Keratinocyte (primary cell): ENCODE results near the gene ZEB2. TPM values are rescaled to one million over a fixed set of nuclear protein-coding genes. Genes with fewer than 3 reads are reported as not detected.

Experiments used
- DNase-seq: peaks from one replicate; pipeline ENCODE4 v3.0.0-alpha.2; 2011; ENCODE audit warnings: low read depth, missing footprints, low spot score
- FAIRE-seq: peaks from 2 replicates; lab custom pipeline; 2011; peaks lifted over from hg19 to GRCh38; lab: Jason Lieb, UNC
- H2AFZ ChIP-seq: 2 replicates; pipeline ENCODE4 v1.6.0; 2012; ENCODE audit warnings: low read length, control low read depth, inconsistent platforms; ENCODE audit not compliant: control insufficient read depth
- H3K27ac ChIP-seq: 2 replicates; pipeline ENCODE4 v1.5.1; 2011; ENCODE audit warnings: low read length; ENCODE audit not compliant: control insufficient read depth, insufficient read depth
- H3K27me3 ChIP-seq: 3 replicates; pipeline ENCODE4 v1.6.0; 2011; ENCODE audit warnings: low read length; ENCODE audit not compliant: control insufficient read depth, insufficient read depth; ENCODE audit errors: extremely low read depth
- H3K36me3 ChIP-seq, 2 experiments: 2 replicates in 1 of 2; 3 replicates in 1 of 2; pipeline ENCODE4 v1.5.1; 2011; ENCODE audit warnings: low read length in 2 of 2, mild to moderate bottlenecking in 1 of 2; ENCODE audit not compliant: control insufficient read depth in 2 of 2, insufficient read depth in 2 of 2; ENCODE audit errors: extremely low read depth in 1 of 2
- H3K4me1 ChIP-seq: 3 replicates; pipeline ENCODE4 v1.5.1; 2011; ENCODE audit warnings: low read length; ENCODE audit not compliant: control insufficient read depth, insufficient read depth; ENCODE audit errors: extremely low read depth
- H3K4me2 ChIP-seq: 3 replicates; pipeline ENCODE4 v1.6.0; 2011; ENCODE audit warnings: low read depth, low read length; ENCODE audit not compliant: control insufficient read depth, insufficient read depth; ENCODE audit errors: extremely low read depth
- H3K4me3 ChIP-seq, 3 experiments: fragments of 200-600 bp in 1 of 3; sonication (generic) in 1 of 3; 2 replicates in 2 of 3; 3 replicates in 1 of 3; pipeline ENCODE4 v1.5.1; 2011 to 2016; ENCODE audit warnings: low read length in 3 of 3, mild to moderate bottlenecking in 3 of 3, control low read depth in 2 of 3, inconsistent platforms in 1 of 3, low read depth in 1 of 3, mixed read lengths in 1 of 3, mixed run types in 1 of 3, moderate library complexity in 1 of 3; ENCODE audit not compliant: control insufficient read depth in 2 of 3, insufficient read depth in 2 of 3; ENCODE audit errors: extremely low read depth in 1 of 3
- H3K79me2 ChIP-seq: 2 replicates; pipeline ENCODE4 v1.6.0; 2012; ENCODE audit warnings: low read length; ENCODE audit not compliant: control insufficient read depth, insufficient read depth
- H3K9ac ChIP-seq: 3 replicates; pipeline ENCODE4 v1.6.0; 2011; ENCODE audit warnings: low read length; ENCODE audit not compliant: control insufficient read depth, insufficient read depth; ENCODE audit errors: extremely low read depth
- H3K9me1 ChIP-seq: 3 replicates; pipeline ENCODE4 v1.6.0; 2011; ENCODE audit warnings: low read length; ENCODE audit not compliant: control insufficient read depth, insufficient read depth; ENCODE audit errors: extremely low read depth
- H3K9me3 ChIP-seq: 2 replicates; pipeline ENCODE4 v1.5.1; 2012; ENCODE audit warnings: low read depth, low read length; ENCODE audit not compliant: control insufficient read depth
- H4K20me1 ChIP-seq: 3 replicates; pipeline ENCODE4 v1.6.0; 2011; ENCODE audit warnings: low read length; ENCODE audit not compliant: control insufficient read depth, insufficient read depth; ENCODE audit errors: extremely low read depth
- CTCF ChIP-seq, 3 experiments: IDR thresholded peaks in 1 of 3; conservative IDR thresholded peaks in 1 of 3; optimal IDR thresholded peaks in 1 of 3; 2 replicates in 2 of 3; 3 replicates in 1 of 3; pipeline versions ENCODE3 to v1.5.1; 2011; ENCODE audit warnings: low read length in 3 of 3, mild to moderate bottlenecking in 3 of 3, moderate library complexity in 2 of 3, control low read depth in 1 of 3, inconsistent platforms in 1 of 3; ENCODE audit not compliant: insufficient read depth in 2 of 3; ENCODE audit errors: extremely low read depth in 1 of 3
- EZH2 ChIP-seq: IDR thresholded peaks from one replicate; pipeline ENCODE4 v1.6.1; 2012; ENCODE audit warnings: inconsistent platforms, mild to moderate bottlenecking, low read length, moderate library complexity
- dilution Hi-C: fragments of 300-500 bp; cut with MboI; formaldehyde crosslinking; loops from one replicate; pipeline ENCODE4 v1.7.0; 2020; ENCODE audit warnings: low sequenced_read_pairs; ENCODE audit not compliant: extremely low pct_ligation_motif_present
- polyA plus RNA-seq, 5 experiments: library from polyadenylated mRNA; depleted of rRNA in 3 of 5; stranded (reverse) in 3 of 5; stranded (forward) in 1 of 5; unstranded in 1 of 5; fragments of >200 nt; gene quantifications; 1 replicate in 1 of 5; 2 replicates in 3 of 5; 3 replicates in 1 of 5; pipeline versions ENCODE4 v1.2.1 to v1.2.3, GENCODE V29; 2011 to 2012; ENCODE audit warnings: missing spikeins in 2 of 5, low read depth in 1 of 5, low replicate concordance in 1 of 5

ZEB2 gene
- polyA plus RNA-seq, 1 donor (not counting 4 experiments of a cell fraction or from before 2014, with no cell fraction given), result 0.12 TPM

- H3K9me3 ChIP-seq, result no peaks in the 10 kb centered on the region
- no peaks in the 10 kb centered on the region for H3K36me3 ChIP-seq
- no peak overlapping the region for H3K4me2 ChIP-seq
- no peak overlapping the region for H2AFZ ChIP-seq
- no peak for FAIRE-seq
- DNase-seq, result no peak
- no peaks in the 10 kb centered on the region for H3K4me1 ChIP-seq
- H4K20me1 ChIP-seq, result no peaks in the 10 kb centered on the region
- H3K9me1 ChIP-seq, result no peaks in the 10 kb centered on the region
- no peak overlapping the region for H3K27ac ChIP-seq
- dilution Hi-C loops, result no loop called here
- H3K9ac ChIP-seq, result no peak overlapping the region
- no peak overlapping the region for H3K4me3 ChIP-seq
- H3K27me3 ChIP-seq, result no peaks in the 10 kb centered on the region
- H3K79me2 ChIP-seq, result no peaks in the 10 kb centered on the region
- TF ChIP-seq EZH2 (no peak), CTCF (optimal IDR thresholded peaks at IDR 0.05 in 1 of 3, IDR thresholded peaks at IDR 0.05 in 1 of 3, conservative IDR thresholded peaks at IDR 0.05 in 1 of 3; ENCODE audit: extremely low read depth in 1 of 3, insufficient read depth in 2 of 3, low read length in 3 of 3) (no peak)
Observed at GRCh38 chr2:144490017-144490416, 29.9 kb downstream of the ZEB2 start.

GRCh38 chr2:144489315-144489916 is 30.5 kb downstream of the ZEB2 start:
- Histone ChIP-seq H3K36me3 (no peaks in the 10 kb centered on the region), H4K20me1 (no peaks in the 10 kb centered on the region), H3K4me3 (no peak overlapping the region), H3K9ac (no peak overlapping the region), H3K9me3 (no peaks in the 10 kb centered on the region), H3K27ac (no peak overlapping the region), H3K4me2 (no peak overlapping the region), H3K4me1 (no peaks in the 10 kb centered on the region), H2AFZ (no peak overlapping the region), H3K79me2 (no peaks in the 10 kb centered on the region), H3K9me1 (no peaks in the 10 kb centered on the region), H3K27me3 (no peaks in the 10 kb centered on the region)
- TF ChIP-seq CTCF (optimal IDR thresholded peaks at IDR 0.05 in 1 of 3, IDR thresholded peaks at IDR 0.05 in 1 of 3, conservative IDR thresholded peaks at IDR 0.05 in 1 of 3; ENCODE audit: extremely low read depth in 1 of 3, insufficient read depth in 2 of 3, low read length in 3 of 3) (no peak), EZH2 (no peak)
- dilution Hi-C loops, result no loop called here
- FAIRE-seq, result no peak
- no peak for DNase-seq
